ENCODE results near the gene PLCG2.
"Not testable (repeated sequence)": the region's sequence is repeated elsewhere in the genome, so short reads cannot be mapped to it uniquely, and the experiment has no call there.

PLCG2 gene

DNA sequence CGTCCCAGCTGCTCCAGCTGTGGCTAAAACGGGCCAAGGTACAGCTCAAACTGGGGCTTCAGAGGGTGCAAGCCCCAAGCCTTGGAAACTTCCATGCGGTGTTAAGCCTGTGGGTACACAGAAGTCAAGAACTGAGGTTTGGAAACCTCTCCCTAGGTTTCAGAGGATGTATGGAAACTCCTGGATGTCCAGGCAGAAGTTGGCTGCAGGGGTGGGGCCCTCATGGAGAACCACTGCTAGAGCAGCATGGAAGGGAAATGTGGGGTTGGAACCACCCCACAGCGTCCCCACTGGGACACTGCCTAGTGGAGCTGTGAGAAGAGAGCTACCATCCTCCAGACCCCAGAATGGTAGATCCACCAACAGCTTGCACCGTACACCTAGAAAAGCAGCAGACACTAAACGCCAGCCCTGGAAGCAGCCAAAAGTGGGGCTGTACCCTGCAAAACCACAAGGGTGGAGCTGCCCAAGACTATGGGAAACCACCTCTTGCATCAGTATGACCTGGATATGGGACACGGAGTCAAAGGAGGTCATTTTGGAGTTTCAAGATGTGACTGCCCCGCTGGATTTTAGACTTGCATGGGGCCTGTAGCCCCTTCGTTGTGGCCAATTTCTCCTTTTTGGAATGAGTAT, 230.0 kb downstream of the PLCG2 start:
- DNase-seq, result no peak

DNA sequence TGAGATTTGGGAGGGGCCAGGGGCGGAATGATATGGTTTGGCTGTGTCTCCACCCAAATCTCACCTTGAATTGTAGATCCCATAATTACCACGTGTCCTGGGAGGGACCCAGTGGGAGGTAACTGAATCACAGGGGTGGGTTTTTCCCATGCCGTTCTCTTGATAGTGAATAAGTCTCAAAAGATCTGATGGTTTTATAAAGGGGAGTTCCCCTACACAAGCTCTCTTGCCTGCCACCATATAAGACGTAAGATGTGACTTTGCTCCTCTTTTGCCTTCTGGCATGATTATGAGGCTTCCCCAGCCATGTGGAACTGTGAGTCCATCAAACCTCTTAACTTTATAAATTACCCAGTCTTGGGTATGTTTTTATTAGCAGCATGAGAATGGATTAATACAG, 230.7 kb downstream of the PLCG2 start:
- DNase-seq, result not testable (repeated sequence)

DNA sequence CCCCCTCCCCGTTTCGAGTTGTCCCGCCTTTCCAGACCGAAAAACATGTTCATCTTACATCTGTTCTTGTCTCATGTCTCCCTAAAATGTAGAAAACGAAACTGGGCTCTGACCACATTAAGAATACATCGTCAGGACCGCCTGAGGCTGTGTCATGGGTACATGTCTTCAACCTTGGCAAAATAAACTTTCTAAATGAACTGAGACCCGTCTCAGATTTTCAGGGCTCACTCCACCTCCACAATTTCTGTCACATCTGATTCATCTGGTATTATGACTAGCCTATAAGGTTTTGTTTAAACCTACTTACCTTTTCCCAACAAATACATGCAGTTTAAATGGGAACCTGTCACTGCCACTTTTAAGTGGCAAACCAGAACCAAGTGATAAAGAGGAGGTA, 231.6 kb downstream of the PLCG2 start:
- DNase-seq, result no peak

DNA sequence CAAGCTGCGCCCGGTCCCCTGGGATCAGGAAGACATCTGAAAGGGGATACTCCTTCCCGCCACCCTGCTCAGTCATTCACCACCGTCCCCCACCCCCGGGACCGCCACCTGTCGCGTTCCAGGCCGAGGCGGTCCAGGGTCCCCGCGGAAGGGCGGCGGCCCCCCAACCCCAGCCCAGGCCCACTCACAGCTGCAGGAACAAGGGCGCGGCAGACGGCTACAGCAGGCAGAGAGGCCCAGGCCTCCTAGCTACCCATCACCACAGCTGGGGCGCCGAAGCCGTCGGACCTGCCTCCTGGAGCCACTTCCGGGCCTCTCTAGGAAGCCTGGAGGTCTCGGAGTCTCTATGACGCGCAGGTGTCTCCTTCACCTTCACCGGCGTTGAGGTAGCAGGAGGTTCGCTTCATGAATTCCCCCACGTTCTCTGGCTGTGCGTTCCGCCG, 232.1 kb downstream of the PLCG2 start, which contains the start of gene SDR42E1:
SDR42E1 (minus strand) TSS at position 272 of the 443 bp plus-strand sequence. CDS start 10,612 bp downstream, outside the sequence.
- peak in 1 of 3 experiments; percentile 11 for DNase-seq
